Activated T-cell treated with anti-CD3 and anti-CD28 coated beads for 24 hours (primary cell): Measurements from ENCODE around the gene DACT2.
"Not testable (repeated sequence)": the region's sequence is repeated elsewhere in the genome, so short reads cannot be mapped to it uniquely, and the experiment has no call there.

Source experiments
- DNase-seq: peaks from one replicate; pipeline ENCODE4 v3.0.0-alpha.2; 2020; ENCODE audit warnings: low read depth

Gene DACT2

DNA sequence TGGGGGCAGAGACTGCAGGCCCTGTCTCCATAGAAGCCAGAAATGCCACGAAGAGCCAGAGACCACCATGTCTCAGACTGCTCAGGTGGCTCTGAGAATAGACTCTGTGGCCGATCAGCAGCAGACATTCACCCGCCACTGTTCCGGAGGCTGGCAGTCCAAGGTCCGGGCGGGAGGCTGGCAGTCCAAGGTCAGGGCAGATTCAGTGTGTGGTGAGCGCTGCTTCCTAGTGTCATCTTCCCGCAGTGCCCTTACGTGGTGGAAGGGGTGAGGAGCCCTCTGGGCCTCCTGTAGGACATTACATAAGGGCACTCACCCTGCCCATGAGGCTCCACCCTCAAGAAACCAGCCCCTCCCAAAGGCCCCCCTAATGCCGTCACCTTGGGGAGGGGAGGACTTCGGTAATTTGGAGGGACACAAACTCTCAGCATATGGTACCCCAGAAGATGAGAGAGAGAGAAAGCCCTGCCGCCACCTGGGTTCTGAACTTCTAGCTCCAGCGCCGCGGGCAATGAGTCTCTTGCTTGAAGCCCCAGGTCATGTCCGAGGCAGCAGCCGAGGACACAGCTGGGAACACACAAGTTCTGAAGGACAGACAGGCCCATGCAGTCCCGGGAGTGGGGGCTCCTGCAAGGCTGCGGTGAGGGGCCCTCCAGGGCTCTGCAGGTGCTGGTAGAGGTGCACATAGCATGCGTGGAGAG is 36.4 kb downstream of the DACT2 start:
- DNase-seq = no peak

DNA sequence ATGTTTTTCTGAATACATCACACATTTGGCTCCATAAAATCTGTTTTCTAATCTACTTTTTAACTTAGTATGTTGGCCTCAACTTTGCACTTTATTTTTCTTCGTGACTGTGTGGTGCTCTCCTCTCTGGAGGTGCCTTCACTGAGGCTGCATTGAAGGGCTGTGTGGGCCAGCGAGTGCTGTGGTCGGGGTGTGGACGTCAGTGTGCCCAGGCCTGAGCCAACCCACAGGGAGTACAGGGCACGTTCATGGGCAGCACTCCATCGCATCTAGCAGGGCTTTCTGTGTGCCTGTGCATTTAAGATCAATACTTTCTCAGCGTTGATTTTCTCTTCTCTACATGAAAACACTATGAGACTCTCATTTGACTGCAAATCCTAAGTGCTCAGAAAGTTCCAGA is 37.8 kb downstream of the DACT2 start:
- no peak for DNase-seq

DNA sequence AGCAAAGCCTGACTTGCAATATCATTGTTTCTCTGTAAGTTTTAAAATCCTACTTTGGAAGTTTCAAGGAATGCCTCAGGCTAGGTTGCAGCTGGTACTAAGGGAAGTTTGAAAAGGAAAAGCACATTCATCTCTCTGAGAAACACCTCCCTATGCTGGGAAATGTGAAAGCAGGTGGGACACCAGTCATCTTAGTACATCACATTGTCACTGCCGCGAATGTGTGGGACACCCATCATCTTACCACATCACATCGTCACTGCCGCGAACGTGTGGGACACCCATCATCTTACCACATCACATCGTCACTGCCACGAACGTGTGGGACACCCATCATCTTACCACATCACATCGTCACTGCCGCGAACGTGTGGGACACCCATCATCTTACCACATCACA is 38.3 kb downstream of the DACT2 start:
- DNase-seq = not testable (repeated sequence)

DNA sequence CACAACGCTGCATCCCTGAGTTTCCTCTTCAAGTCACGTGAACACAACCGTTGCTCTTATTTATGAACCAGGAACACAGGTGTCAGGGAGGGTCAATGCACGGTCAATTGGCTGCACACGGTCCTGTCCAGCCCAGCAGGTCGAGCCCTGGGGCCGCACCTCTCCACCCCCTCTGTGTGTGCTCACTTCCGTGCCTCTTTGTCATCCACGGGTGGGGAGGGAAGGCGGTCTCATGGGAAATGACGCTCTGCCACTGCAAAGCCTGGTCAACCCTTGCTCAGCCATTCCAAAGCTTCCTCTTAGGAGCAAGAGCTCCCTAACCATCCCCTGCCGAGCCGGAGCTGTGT is 38.7 kb downstream of the DACT2 start:
- no peak for DNase-seq

DNA sequence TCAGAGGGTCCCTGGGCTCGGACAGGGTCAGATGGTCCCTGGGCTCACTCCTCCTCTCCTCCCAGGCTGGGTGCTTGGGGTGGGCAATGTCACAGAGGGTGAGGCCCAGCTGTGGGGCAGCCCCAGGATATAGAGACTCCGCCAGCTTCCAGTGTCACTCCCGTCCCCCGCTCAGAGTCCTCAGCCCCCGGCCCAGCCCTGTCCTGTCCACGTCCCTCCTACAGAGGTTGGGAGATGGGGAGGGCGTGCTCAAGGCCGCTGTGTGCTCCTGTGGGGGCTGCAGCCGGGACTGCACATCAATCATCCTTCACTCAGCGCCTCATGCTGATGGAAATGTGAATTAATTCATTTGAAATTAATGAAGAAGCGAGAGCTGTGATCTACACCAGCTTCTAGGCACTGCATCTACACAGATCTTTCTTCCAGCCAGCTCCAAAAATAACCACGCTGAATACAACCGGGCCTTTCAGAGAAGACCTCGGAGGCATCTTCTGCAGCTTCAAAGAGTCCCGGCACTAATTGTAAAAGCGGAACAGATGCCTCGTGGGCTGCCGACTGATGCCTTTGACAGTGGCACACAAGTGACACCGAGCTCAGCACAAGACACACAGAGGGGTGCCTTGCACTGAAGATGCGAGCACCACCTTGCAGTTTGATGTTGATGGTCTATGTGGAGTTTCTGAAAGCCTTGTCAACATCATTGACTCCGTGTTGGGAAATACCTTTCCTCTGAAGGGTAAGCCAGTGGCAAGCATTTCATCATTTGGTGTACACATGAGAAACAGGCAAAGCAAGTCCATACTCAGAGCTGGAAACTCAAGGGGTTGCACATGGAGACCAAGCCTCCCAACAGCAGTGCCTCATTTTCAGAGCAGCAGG is 39.3 kb downstream of the DACT2 start:
- no peak for DNase-seq

DNA sequence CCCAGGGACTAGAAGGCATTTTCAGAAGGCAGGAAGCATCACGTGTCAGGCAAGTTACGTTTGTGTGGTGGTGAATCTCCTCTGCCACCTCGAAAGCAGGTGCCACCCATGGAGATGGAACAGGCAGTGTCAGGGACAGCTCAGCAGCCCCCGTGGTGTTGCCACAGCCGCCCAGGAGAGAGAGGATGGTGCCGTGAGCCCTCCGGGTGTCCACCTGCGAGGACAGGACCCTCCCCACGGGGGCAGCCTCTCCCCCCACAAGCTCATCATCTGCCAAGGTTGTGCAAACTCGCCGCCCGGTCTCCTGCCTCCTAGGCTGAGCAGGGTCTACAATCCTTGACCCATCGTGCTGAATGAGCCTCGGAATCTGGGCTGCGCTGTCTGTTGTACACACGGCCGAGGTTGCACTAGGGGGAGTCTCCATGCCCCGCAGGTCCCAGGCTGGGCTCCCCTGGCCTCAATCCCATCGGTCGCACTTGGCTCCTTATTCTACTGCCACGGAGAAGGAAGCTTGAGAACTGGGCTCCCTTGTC is 40.1 kb downstream of the DACT2 start:
- DNase-seq = no peak

DNA sequence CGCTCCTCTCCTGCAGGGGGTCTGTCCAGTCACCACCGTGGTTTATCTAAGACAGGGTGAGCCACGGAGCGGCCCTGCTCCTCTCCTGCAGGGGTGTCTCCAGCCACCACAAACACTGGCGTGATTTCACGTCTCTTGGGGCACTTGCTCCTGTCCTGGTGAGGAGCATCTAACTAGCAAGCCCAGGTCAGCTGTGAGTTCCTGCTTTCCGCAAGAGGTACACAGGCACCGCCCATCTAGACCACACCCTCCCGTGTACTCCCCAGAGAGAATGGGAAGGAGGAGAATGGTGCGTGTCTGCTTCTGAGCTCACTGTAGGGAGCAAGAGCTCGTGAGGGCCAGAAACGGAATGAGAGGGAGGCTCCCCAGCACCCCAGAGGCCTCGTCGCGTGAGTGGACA is 40.7 kb downstream of the DACT2 start:
- DNase-seq = no peak

DNA sequence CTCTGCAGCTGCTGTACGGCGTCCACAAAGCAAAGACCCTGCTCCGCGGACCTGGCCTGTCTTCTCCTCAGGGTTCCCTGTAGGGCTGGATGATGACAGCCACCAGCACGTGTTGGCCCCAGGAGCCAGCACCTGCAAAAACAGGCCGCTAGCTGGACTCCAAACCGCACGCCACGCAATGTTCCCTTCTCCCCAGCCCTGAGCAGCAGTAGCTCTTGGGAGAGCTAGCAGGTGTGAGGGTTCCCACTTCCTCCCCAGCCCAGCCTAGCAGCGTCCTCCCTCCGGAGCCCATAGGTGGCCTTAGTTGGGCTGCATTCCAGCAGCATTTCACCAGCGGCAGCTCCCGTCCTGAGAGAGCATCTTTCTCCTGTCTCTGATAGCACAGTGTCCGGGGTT is 42.3 kb downstream of the DACT2 start:
- DNase-seq = no peak

DNA sequence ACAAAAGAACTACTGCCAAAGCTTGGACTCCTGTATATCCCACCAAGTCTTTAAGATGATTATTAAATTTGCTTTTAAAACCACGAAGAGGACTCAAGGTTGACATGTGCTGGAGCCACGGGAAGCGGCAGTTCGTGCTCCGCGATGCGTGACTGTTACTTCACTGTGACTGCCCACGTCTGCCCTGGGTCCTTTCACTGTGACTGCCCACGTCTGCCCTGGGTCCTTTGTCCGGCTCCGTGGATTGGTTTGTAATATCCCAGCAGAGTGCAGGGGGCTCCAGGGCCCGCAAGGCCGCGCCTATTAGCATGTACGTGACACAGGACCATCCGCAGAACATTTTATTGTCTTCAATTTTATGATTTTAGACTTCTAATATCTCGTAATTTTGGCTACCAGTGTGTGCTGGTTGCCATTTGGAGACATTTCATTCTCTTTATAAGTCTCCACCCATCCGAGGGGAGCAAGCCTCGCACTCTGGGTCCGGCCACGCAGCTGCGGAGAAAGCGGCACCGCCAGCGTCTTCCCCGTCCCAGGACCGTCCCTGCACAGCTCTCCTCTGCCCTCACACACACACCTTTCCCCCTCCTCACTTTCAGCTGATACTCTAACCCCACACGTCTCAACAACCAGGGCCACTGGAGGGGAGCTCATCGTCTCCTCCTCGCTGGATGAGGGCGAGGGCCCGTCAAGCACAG is 42.9 kb downstream of the DACT2 start:
- no peak for DNase-seq

DNA sequence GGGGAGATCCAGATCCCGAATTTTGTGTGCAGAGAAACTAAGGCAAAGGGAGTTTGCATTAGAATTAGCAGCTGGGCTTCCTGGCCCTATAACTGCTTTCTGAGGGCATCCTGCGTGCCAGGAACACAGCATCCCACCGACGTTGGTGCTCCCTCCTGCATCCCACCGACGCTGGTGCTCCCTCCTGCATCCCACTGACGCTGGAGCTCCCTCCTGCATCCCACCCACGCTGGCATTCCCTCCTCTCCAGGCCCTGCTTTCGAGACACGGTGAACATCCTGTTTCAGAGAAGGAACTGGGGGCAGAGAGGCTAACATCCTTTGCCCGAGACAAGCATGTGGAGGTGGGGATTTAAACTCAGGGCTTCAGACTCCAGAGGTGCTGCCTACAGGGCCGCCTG is 44.4 kb downstream of the DACT2 start:
- no peak for DNase-seq

DNA sequence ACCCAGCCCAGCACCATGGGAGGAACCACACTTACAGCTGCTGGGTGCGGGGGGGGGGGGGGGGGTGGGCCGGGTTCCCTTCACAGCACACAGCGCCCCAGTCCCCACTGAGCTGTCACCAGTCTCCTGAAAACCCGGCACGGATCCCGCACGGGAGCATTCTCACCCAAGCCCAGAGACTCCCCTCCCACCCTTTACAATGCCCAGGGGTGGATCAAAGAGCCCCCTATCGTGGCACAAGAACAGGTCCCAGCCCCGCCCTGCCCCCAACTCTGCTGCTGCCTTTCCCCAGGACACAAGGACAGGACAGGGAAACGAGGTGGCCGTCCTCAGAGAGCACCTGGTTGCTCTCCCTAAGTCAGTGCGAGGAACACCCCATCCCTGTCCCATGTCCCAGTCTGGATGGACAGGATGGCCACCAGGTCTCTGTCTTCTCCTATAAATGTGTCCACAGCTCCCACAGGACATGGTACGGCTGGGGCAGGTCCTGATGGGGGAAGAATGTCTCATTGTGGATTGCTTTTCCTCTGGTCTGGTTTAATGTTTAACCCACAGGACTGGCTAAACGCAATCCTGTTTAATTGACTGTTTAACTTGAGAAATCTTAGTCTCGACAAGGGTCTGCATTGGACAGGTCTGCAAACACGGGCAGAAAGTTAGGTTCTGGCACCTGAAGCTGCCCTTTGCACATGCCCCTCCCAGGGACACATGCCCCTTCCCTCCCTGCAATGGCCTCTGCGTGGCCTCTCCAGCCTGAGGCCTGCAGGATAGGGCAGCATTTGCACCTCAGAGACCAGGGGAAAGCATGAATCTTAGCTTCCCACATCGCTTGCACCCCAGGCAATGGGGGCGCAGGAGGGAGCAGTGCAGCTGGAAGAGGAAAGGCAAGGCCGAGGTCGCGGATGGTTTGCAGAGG is 45.3 kb downstream of the DACT2 start:
- no peak for DNase-seq

DNA sequence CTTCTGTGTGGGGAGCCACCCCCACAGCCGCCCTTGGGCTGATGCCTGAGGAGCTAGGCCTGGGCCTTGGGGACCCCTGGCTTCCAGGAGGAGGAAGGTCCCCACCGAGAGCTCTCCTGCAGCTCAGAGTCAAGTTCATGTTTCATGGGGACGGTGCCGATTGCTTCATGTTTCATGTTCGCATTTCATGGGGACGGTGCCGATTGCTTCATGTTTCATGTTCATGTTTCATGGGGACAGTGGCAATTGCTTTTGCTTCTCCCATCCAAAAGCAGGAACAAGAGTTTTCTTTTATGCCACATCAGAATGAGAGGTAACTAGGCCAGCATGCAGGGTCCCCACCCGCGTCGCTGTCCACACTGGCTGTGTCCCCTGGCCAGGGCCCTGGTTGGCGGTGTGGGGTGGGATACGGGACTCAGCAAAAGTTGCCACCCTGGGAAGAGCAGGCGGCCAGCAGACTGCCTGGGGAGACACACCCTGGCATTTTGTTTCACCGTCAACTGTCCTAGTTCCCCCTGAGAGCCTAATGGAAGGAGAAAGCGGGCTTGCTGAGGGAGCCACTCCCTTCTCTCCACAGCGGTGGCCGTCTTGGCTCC is 46.0 kb downstream of the DACT2 start:
- DNase-seq = no peak

DNA sequence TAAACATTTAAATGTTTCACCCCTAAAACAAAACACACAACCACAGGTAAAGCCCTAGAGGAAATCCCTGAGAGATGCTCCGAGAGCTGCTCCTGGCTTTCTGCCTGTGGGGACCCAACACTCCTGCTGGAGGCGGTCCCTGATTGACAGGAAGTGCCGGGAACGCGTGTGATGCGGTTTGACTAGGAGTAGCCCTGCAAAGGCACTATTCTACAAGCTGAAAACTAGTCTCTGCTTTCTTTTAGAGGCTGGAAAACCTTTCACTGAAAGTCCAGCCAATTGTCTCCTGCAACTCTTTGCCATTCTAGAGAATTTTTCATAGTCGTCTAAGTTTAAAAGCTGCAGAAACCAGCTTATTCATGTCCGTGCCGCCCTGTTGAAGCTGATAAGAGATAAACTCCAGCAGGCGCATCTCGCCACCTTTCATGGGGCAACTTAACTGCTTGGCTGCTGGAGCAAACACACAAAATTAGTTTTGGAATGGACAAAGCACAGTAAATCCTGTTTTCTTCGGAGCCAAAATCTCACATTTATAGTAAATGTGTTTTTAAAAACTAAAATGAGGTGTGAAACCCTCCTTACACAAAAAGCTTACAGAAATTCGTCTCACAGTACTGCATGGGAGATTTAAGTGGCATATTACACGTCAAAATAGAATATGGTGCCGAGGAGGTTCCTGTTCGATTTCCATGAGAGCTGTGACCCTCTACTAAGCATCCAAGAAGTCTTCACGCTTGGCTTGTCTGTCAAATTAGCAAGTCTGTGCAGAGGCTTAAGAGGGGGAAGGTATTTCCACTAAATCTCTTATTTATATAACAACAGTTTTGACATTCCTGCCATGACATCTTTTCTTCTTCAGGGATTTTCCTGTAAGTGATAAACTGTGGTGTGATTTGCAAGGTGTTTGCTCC is 46.9 kb downstream of the DACT2 start:
- no peak for DNase-seq

DNA sequence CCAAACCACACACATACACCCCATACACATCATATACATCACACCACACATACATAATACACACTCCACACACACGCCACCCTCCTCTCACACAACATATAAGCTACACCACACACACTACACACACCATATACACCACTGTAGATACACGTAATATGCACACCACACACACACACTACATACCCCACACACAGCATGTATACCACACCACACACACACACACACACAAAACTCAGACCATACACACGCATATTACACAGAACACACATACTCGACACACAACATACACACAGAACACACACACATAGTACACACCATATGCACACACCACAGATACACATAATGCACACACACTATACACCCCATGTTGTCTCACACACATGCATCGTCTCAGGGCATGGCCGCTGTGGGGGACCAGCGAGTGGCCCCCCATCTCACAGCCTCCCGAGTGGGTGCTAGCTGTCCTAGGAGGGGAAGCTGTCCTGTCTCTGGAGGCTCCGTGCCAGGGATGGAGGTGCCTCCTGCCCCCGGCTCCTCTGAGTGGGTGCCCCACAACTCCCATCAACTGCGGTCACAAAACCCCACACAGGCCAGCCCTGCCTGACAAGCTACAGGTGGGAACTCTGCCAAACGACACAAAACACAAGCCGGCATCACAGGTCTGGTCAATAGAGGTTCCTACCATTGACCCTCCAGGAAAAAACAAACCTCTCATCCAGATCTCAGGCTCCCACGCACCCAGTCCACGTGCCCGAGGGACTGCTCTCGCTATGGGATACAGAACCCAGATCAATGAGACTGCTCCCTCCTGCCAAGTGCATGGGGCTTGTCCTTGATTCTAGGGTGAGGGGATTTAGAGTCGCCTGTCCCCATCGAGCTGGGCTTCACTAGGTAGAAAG is 49.1 kb downstream of the DACT2 start:
- no peak for DNase-seq

DNA sequence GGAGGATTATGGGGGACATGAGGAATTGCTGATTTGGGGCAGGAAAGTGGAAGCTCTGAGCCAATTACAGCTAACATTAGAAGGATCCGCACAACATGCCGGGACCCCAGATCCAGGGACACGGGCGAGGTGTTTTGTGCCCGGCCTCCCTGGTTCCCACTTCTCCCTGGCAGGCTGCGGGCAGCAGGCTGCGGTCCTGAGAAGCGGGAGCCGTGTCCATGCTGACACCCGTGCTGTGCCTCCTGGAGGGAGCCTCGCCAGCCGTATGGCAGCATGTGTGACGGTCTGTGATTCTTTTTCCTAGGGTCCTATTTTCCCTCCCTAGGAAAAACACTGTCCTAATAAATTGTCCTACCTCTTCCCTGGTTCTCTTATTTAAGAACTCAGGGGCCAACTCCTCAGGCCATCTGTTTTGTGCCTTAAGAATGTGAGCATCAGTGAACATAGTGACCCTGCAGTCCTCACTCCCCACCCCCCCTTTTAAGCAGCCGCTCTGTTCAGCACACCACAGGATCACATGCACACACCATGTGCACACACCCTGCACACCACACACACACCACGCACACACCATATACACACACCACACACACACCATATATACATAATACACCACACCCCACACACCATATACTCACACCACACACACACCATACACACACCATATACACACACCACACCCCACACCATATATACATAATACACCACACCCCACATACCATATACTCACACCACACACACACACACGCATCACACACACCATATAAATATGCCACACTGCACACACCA is 49.9 kb downstream of the DACT2 start:
- DNase-seq = no peak

DNA sequence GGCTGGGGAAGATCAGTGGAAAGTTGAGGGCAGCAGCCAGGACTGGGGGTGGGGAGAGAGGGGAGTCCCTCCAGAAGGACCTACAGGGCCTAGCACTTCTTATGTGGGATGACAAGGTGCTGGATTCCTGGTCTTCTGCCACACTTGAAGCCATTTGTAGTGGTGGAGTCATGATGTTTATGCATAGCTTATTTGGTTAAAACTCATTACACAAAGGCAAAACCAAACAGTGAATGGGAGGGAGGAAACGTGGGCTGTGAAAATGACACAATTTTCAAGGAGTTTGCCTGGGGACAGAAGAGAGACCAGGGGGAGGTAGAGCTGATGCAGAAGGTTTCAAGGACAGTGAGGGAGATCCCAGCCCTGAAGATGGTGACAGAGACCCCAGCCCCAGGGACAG is 50.8 kb downstream of the DACT2 start:
- DNase-seq = no peak

DNA sequence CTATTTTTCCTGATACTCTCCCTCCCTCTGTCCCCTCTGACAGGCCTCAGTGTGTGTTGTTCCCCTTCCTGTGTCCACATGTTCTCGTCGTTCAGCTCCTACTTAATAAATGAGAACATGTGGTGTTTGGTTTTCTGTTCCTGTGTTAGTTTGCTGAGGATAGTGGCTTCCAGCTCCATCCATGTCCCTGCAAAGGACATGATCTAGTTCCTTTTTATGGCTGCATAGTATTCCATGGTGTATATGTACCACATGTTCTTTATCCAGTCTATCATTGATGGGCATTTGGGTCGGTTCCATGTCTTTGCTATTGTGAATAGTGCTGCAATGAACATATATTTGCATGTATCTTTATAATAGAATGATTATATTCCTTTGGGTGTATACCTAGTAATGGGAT is 51.8 kb downstream of the DACT2 start:
- DNase-seq = not testable (repeated sequence)
